ENCODE data around the gene ZFX.

- TF ChIP-seq, protein P1, sequence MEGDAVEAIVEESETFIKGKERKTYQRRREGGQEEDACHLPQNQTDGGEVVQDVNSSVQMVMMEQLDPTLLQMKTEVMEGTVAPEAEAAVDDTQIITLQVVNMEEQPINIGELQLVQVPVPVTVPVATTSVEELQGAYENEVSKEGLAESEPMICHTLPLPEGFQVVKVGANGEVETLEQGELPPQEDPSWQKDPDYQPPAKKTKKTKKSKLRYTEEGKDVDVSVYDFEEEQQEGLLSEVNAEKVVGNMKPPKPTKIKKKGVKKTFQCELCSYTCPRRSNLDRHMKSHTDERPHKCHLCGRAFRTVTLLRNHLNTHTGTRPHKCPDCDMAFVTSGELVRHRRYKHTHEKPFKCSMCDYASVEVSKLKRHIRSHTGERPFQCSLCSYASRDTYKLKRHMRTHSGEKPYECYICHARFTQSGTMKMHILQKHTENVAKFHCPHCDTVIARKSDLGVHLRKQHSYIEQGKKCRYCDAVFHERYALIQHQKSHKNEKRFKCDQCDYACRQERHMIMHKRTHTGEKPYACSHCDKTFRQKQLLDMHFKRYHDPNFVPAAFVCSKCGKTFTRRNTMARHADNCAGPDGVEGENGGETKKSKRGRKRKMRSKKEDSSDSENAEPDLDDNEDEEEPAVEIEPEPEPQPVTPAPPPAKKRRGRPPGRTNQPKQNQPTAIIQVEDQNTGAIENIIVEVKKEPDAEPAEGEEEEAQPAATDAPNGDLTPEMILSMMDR (IDR thresholded peaks at IDR 0.05 in 4 of 5, conservative IDR thresholded peaks at IDR 0.05 in 1 of 5) = no peak
- TF ChIP-seq POLR2A (IDR thresholded peaks at IDR 0.05) = no peak
Observed at GRCh38 chrX:24168807-24169206, 19.3 kb downstream of the ZFX start.
